ENCODE measurements around the gene BTF3. TPM values are rescaled to one million over a fixed set of nuclear protein-coding genes. Genes with fewer than 3 reads are reported as not detected.
"Not testable (repeated sequence)": the region's sequence is repeated elsewhere in the genome, so short reads cannot be mapped to it uniquely, and the experiment has no call there.

Gene BTF3
- total and polyA plus RNA-seq, 2 of the 13 experiments (the other 11 are each of a cell fraction or from before 2014, with no cell fraction given): 557 to 698 TPM

GRCh38 chr5:73486119-73486899 is 11.9 kb upstream of the BTF3 start:
- H3K79me2 ChIP-seq (ENCODE audit: insufficient read depth, low read length): no peaks in the 10 kb centered on the region
- ChIA-PET CTCF (ENCODE audit: low intra/inter-chr PET ratio, low total read pairs) (no interaction called here), POLR2A (no interaction called here)
- H3K27ac ChIP-seq (ENCODE audit: extremely low read length, insufficient read depth, low read length): no peak overlapping the region
- FAIRE-seq: no peak
- intact Hi-C loops (cut with micrococcal nuclease; ENCODE audit: unreplicated experiment): no loop called here
- in situ Hi-C loops (cut with HindIII; ENCODE audit: extremely low pct_ligation_motif_present, low pct_unique_long_range_greater_than_20kb): no loop called here
- H3K4me2 ChIP-seq (ENCODE audit: low read depth, low read length): no peak overlapping the region
- no peaks in the 10 kb centered on the region for H3K36me3 ChIP-seq (replicated peaks in 1 of 2; ENCODE audit: control insufficient read depth in 1 of 2, insufficient read depth in 2 of 2, low read length in 2 of 2)
- no peaks in the 10 kb centered on the region for H3K9me3 ChIP-seq (ENCODE audit: low read length)
- no TSS peak for BruUV-seq (replicated peaks)
- no peaks in the 10 kb centered on the region for H4K20me1 ChIP-seq (ENCODE audit: insufficient read depth, low read length)
- H3K9ac ChIP-seq (ENCODE audit: insufficient read depth, low read depth, low read length): no peak overlapping the region
- no peak for ATAC-seq
- 16% methylated on average over 3 of the region's 3 CpGs for WGBS (ENCODE audit: low lambda C conversion rate)
- no peak for DNase-seq (ENCODE audit: low spot score)
- no peak overlapping the region for H2AFZ ChIP-seq (ENCODE audit: low read length)
- H3K4me1 ChIP-seq (ENCODE audit: insufficient read depth, low read length): no peaks in the 10 kb centered on the region
- peaks cover 0 to 28% of the 10 kb centered on the region in 2 experiments for H3K27me3 ChIP-seq (ENCODE audit: control insufficient read depth in 1 of 2, insufficient read depth in 2 of 2, low read length in 2 of 2)
- H3K4me3 ChIP-seq (replicated peaks in 1 of 3; ENCODE audit: insufficient read depth in 1 of 3, low read depth in 2 of 3, low read length in 3 of 3): no peak overlapping the region
- no peak for TF ChIP-seq CAMTA2 (CRISPR knock-in tag; IDR thresholded peaks at IDR 0.05; ENCODE audit: borderline replicate concordance)
- TF ChIP-seq, protein P1, sequence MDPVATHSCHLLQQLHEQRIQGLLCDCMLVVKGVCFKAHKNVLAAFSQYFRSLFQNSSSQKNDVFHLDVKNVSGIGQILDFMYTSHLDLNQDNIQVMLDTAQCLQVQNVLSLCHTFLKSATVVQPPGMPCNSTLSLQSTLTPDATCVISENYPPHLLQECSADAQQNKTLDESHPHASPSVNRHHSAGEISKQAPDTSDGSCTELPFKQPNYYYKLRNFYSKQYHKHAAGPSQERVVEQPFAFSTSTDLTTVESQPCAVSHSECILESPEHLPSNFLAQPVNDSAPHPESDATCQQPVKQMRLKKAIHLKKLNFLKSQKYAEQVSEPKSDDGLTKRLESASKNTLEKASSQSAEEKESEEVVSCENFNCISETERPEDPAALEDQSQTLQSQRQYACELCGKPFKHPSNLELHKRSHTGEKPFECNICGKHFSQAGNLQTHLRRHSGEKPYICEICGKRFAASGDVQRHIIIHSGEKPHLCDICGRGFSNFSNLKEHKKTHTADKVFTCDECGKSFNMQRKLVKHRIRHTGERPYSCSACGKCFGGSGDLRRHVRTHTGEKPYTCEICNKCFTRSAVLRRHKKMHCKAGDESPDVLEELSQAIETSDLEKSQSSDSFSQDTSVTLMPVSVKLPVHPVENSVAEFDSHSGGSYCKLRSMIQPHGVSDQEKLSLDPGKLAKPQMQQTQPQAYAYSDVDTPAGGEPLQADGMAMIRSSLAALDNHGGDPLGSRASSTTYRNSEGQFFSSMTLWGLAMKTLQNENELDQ (CRISPR knock-in tag; IDR thresholded peaks at IDR 0.05; ENCODE audit: borderline replicate concordance): no peak
- TF ChIP-seq SMARCE1 (IDR thresholded peaks at IDR 0.05; ENCODE audit: borderline replicate concordance): no peak
- TF ChIP-seq ZSCAN30 (CRISPR knock-in tag; IDR thresholded peaks at IDR 0.05): no peak
- TF ChIP-seq FOXM1 (CRISPR knock-in tag; IDR thresholded peaks at IDR 0.05): no peak
- TF ChIP-seq, protein P2, sequence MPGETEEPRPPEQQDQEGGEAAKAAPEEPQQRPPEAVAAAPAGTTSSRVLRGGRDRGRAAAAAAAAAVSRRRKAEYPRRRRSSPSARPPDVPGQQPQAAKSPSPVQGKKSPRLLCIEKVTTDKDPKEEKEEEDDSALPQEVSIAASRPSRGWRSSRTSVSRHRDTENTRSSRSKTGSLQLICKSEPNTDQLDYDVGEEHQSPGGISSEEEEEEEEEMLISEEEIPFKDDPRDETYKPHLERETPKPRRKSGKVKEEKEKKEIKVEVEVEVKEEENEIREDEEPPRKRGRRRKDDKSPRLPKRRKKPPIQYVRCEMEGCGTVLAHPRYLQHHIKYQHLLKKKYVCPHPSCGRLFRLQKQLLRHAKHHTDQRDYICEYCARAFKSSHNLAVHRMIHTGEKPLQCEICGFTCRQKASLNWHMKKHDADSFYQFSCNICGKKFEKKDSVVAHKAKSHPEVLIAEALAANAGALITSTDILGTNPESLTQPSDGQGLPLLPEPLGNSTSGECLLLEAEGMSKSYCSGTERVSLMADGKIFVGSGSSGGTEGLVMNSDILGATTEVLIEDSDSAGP (CRISPR knock-in tag; IDR thresholded peaks at IDR 0.05; ENCODE audit: borderline replicate concordance): no peak
- no peak for TF ChIP-seq POGZ (CRISPR knock-in tag; IDR thresholded peaks at IDR 0.05)
- TF ChIP-seq ZNF441 (CRISPR knock-in tag; IDR thresholded peaks at IDR 0.05; ENCODE audit: borderline replicate concordance): no peak
- TF ChIP-seq, protein P3, sequence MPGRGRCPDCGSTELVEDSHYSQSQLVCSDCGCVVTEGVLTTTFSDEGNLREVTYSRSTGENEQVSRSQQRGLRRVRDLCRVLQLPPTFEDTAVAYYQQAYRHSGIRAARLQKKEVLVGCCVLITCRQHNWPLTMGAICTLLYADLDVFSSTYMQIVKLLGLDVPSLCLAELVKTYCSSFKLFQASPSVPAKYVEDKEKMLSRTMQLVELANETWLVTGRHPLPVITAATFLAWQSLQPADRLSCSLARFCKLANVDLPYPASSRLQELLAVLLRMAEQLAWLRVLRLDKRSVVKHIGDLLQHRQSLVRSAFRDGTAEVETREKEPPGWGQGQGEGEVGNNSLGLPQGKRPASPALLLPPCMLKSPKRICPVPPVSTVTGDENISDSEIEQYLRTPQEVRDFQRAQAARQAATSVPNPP (CRISPR knock-in tag; IDR thresholded peaks at IDR 0.05): no peak
- TF ChIP-seq POLR2AphosphoS2 (IDR thresholded peaks at IDR 0.05; ENCODE audit: low read depth, low read length): no peak
- TF ChIP-seq KDM2A (CRISPR knock-in tag; IDR thresholded peaks at IDR 0.05; ENCODE audit: borderline replicate concordance, low read depth): no peak
- no peak for TF ChIP-seq HDAC6 (IDR thresholded peaks at IDR 0.05; ENCODE audit: low read depth, low read length)
- no peak for TF ChIP-seq SP5 (CRISPR knock-in tag; IDR thresholded peaks at IDR 0.05; ENCODE audit: borderline replicate concordance, low read depth)
- TF ChIP-seq ARNT2 (CRISPR knock-in tag; IDR thresholded peaks at IDR 0.05; ENCODE audit: low read depth): no peak

DNA sequence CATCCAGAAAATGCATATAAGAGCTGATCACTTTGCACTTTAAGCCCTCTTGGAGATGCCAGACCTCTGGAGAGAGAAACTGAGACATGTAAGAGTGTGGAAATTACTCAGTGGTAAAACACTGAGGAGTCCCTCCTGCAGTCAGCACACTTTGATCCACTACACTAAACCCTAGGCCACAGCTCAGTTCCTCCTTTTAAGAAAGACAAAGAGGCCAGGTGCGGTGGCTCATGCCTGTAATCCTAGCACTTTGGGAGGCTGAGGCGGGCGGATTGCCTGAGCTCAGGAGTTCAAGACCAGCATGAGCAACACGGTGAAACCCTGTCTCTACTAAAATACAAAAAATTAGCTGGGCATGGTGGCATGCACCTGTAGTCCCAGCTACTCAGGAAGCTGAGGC is 11.0 kb upstream of the BTF3 start:
- ATAC-seq; intact Hi-C loops (cut with micrococcal nuclease; ENCODE audit: unreplicated experiment); H3K36me3 ChIP-seq (replicated peaks in 1 of 2; ENCODE audit: control insufficient read depth in 1 of 2, insufficient read depth in 2 of 2, low read length in 2 of 2); DNase-seq (ENCODE audit: low spot score); CTCF ChIA-PET (ENCODE audit: low intra/inter-chr PET ratio, low total read pairs); H3K4me1 ChIP-seq (ENCODE audit: insufficient read depth, low read length); H2AFZ ChIP-seq (ENCODE audit: low read length); BruUV-seq (replicated peaks); H3K27ac ChIP-seq (ENCODE audit: extremely low read length, insufficient read depth, low read length); FAIRE-seq; H3K4me3 ChIP-seq (replicated peaks in 1 of 3; ENCODE audit: insufficient read depth in 1 of 3, low read depth in 2 of 3, low read length in 3 of 3); POLR2A ChIA-PET; H3K9me3 ChIP-seq (ENCODE audit: low read length); in situ Hi-C loops (cut with HindIII; ENCODE audit: extremely low pct_ligation_motif_present, low pct_unique_long_range_greater_than_20kb); H4K20me1 ChIP-seq (ENCODE audit: insufficient read depth, low read length); H3K9ac ChIP-seq (ENCODE audit: insufficient read depth, low read depth, low read length); H3K79me2 ChIP-seq (ENCODE audit: insufficient read depth, low read length); H3K4me2 ChIP-seq (ENCODE audit: low read depth, low read length): not testable (repeated sequence)
- WGBS (ENCODE audit: low lambda C conversion rate): 74% methylated on average over 4 of the region's 4 CpGs
- H3K27me3 ChIP-seq (ENCODE audit: control insufficient read depth in 1 of 2, insufficient read depth in 2 of 2, low read length in 2 of 2): peaks cover 0 to 26% of the 10 kb centered on the region in 2 experiments
